ENCODE results near the gene TKT. TPM values are rescaled to one million over a fixed set of nuclear protein-coding genes. Genes with fewer than 3 reads are reported as not detected.

The TKT gene
- total RNA-seq, 1 donor = 511 TPM

- Histone ChIP-seq H3K4me3 (ENCODE audit: low read length) (no peak overlapping the region), H3K9me3 (ENCODE audit: low read depth, low read length) (no peaks in the 10 kb centered on the region), H3K4me1 (ENCODE audit: insufficient read depth, low read length) (peaks cover 64% of the 10 kb centered on the region), H3K27me3 (ENCODE audit: insufficient read depth, low read length) (no peaks in the 10 kb centered on the region)
Measured at GRCh38 chr3:53238886-53239285, 16.9 kb downstream of the TKT start.

DNA sequence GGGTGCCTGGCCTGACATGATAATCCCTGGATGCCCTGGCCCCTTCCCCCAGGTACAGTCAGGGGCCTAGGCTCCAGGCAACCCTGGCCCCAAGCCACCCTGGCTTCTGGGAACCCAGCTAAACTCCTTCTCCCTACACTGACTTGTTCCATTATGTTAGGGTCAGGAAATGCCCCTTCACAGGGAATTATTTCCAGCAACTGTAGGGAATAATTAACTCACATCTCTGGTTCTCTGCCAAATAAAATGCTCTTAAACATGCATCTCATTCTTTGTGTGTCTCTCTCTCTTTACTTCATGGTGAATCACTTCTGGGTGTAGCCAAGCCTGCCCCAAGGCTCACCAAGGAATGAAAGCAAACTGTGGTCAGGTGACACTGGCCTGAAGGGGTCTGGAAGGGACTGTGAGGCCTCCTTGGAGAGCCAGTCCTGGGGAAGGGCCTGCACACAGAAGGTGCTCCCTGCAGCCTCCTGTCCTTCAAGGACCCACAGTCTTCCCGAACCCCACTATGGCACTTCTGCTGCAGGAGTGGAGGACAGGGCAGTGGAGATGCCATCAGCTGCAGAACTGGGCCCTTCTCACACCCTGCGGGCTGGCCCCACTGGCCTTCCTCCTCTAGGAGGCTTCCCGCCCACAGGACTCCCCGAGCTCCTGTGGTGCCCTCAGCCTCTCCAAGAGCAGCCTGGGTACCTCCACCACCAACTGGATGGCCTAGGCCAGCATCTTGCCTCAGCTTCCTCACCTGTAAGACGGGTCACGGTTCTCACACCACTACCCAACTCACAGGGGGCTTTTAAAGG is 17.6 kb downstream of the TKT start:
- Histone ChIP-seq H3K4me3 (ENCODE audit: low read length) (no peak overlapping the region), H3K9me3 (ENCODE audit: low read depth, low read length) (no peaks in the 10 kb centered on the region), H3K4me1 (ENCODE audit: insufficient read depth, low read length) (peaks cover 57% of the 10 kb centered on the region), H3K27me3 (ENCODE audit: insufficient read depth, low read length) (no peaks in the 10 kb centered on the region)

DNA sequence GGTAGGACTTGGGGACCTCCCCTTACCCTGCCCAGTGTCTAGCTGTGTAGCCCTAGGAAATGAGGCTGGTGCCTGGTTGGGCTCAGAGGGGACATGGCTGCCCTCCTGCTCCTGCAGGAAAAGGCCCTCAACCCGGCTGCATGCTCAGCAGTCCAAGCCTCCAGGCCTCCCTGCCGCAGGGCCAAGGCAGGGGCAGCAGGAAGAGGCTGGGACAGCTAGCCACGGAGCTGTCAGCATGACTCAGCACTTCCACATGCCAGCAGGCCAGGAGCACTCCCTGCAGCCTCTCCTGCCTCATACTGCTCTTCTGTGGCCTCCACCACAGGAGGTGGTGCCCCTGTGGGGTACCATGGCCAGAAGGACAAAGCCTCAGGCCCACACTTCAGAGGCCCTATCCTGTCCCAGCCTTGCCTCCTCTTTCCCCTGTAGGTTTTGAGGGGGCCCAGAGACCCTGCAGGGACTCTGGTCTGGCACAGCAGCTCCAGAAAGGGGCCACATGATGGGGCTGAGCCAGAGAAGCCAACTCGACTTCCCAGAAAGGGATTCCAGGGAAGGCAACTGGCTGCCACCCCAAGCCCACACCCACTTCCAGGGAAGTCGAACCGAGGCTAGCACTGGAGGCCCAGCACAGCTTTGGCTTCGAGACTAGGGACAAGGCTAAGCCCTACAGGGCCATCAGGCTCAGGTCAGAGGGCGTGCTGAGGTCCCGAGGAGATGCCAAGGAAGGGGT is 19.5 kb downstream of the TKT start:
- no peaks in the 10 kb centered on the region for H3K27me3 ChIP-seq (ENCODE audit: insufficient read depth, low read length)
- H3K9me3 ChIP-seq (ENCODE audit: low read depth, low read length) = no peaks in the 10 kb centered on the region
- H3K4me1 ChIP-seq (ENCODE audit: insufficient read depth, low read length) = peaks cover 38% of the 10 kb centered on the region
- no peak overlapping the region for H3K4me3 ChIP-seq (ENCODE audit: low read length)

DNA sequence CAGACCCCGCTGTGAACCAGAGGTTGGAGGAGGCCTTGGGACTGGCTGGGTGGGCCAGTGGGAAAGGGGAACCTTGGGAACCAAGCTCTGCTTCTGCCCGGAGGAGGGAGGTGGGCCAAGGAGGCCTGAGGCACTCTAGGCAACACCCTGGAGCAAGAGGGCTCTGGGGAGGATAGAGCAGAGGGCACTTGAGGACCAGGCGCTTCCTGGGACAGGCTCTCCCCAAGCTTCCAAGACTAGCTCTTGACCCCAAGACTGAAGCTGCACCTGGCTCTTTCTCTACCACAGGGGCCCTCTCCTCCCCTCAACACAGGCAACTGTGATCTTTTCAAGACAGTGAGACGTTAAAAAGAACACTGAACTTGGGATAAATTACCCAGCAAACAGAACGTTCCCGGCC is 20.3 kb downstream of the TKT start:
- Histone ChIP-seq H3K27me3 (ENCODE audit: insufficient read depth, low read length) (no peaks in the 10 kb centered on the region), H3K9me3 (ENCODE audit: low read depth, low read length) (no peaks in the 10 kb centered on the region), H3K4me3 (ENCODE audit: low read length) (no peak overlapping the region), H3K4me1 (ENCODE audit: insufficient read depth, low read length) (peaks cover 31% of the 10 kb centered on the region)

DNA sequence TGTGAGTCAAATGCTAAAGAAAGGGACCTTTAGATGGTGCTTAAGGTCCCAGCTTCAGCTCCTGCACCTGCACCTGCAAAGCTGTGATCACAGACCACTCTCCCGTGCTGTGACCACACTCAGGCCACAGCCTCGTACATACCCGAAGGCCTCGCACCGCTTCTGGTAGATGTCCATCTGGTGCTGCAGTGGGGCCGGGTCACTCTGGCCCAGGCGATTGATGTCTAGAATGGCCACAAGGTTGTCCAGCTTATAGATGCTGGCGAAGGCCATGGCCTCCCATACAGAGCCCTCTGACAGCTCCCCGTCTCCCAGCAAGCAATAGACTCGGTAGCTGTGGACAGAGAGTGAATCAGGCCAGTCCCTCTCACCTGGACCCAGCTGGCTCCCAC is 21.0 kb downstream of the TKT start:
- Histone ChIP-seq H3K27me3 (ENCODE audit: insufficient read depth, low read length) (no peaks in the 10 kb centered on the region), H3K9me3 (ENCODE audit: low read depth, low read length) (no peaks in the 10 kb centered on the region), H3K4me1 (ENCODE audit: insufficient read depth, low read length) (peaks cover 29% of the 10 kb centered on the region), H3K4me3 (ENCODE audit: low read length) (no peak overlapping the region)

GRCh38 chr3:53234130-53234840 is 21.5 kb downstream of the TKT start:
- Histone ChIP-seq H3K27me3 (ENCODE audit: insufficient read depth, low read length) (no peaks in the 10 kb centered on the region), H3K4me3 (ENCODE audit: low read length) (no peak overlapping the region), H3K9me3 (ENCODE audit: low read depth, low read length) (no peaks in the 10 kb centered on the region), H3K4me1 (ENCODE audit: insufficient read depth, low read length) (peaks cover 29% of the 10 kb centered on the region)

DNA sequence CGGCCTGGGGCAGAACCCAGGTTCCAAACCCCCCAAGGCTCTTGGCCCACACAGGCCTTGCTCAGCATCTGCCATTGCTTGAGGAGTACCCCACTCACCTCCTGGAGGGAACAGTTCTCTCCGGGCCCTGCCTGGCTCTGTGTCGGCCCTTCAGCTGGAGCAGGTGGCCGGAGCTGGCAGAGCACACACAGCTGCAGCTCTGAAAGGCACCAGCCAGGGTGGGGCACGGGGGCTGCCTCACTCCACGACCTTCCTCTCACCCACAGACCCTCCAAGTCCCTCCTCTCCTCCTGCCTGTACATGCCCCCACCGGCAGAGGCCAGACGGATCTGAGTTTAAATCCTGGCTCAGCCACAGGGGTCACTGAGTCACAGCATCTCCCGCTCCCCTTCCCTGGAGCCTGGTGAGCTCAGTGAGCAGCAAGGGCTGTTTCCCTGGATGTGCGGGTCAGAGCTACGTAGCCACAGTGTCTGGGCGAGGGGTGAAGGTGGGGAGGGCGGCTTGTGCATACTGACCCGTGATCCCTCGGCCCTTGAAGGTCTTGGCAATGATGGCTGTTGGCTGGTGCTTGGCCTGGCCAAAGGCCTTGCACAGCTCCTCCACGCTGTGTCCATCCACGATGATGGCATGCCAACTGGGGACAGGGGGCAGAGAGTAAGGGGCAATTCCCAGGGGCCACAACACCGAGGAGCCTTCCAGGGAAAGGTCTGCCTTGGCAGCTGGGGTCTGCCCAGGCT is 23.0 kb downstream of the TKT start:
- Histone ChIP-seq H3K9me3 (ENCODE audit: low read depth, low read length) (no peaks in the 10 kb centered on the region), H3K4me1 (ENCODE audit: insufficient read depth, low read length) (peaks cover 23% of the 10 kb centered on the region), H3K27me3 (ENCODE audit: insufficient read depth, low read length) (no peaks in the 10 kb centered on the region), H3K4me3 (ENCODE audit: low read length) (no peak overlapping the region)

GRCh38 chr3:53231532-53232511 is 24.0 kb downstream of the TKT start:
- H3K4me1 ChIP-seq (ENCODE audit: insufficient read depth, low read length) = peaks cover 21% of the 10 kb centered on the region
- no peaks in the 10 kb centered on the region for H3K27me3 ChIP-seq (ENCODE audit: insufficient read depth, low read length)
- no peak overlapping the region for H3K4me3 ChIP-seq (ENCODE audit: low read length)
- H3K9me3 ChIP-seq (ENCODE audit: low read depth, low read length) = no peaks in the 10 kb centered on the region

GRCh38 chr3:53230789-53231188 is 25.0 kb downstream of the TKT start:
- H3K27me3 ChIP-seq (ENCODE audit: insufficient read depth, low read length) = no peaks in the 10 kb centered on the region
- H3K9me3 ChIP-seq (ENCODE audit: low read depth, low read length) = no peaks in the 10 kb centered on the region
- peaks cover 10% of the 10 kb centered on the region for H3K4me1 ChIP-seq (ENCODE audit: insufficient read depth, low read length)
- H3K4me3 ChIP-seq (ENCODE audit: low read length) = no peak overlapping the region

- H3K9me3 ChIP-seq (ENCODE audit: low read depth, low read length) = no peaks in the 10 kb centered on the region
- H3K4me1 ChIP-seq (ENCODE audit: insufficient read depth, low read length) = peaks cover 6% of the 10 kb centered on the region
- H3K27me3 ChIP-seq (ENCODE audit: insufficient read depth, low read length) = no peaks in the 10 kb centered on the region
- no peak overlapping the region for H3K4me3 ChIP-seq (ENCODE audit: low read length)
Measured at GRCh38 chr3:53230041-53230621, 25.7 kb downstream of the TKT start.

DNA sequence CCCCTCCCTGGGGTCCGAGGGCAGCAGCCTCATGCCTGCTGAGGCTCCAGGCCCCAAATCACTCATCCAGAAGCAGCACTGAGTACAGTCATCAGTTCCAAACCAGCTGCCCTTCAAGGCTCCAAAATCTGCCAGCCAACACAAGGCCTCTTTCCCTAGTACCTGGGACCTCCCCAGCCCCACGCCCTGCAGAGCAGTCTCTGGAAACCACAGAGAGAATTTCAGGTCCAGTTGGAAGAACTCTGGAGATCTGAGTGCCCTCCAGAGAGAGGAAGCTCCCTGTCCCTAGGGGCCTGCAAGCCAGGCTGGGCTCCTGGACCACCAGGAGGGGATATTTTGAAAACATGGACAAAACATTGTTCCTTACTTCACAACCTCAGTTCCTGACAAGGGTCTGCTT is 26.2 kb downstream of the TKT start:
- Histone ChIP-seq H3K4me3 (ENCODE audit: low read length) (no peak overlapping the region), H3K27me3 (ENCODE audit: insufficient read depth, low read length) (no peaks in the 10 kb centered on the region), H3K4me1 (ENCODE audit: insufficient read depth, low read length) (peaks cover 2% of the 10 kb centered on the region), H3K9me3 (ENCODE audit: low read depth, low read length) (no peaks in the 10 kb centered on the region)

DNA sequence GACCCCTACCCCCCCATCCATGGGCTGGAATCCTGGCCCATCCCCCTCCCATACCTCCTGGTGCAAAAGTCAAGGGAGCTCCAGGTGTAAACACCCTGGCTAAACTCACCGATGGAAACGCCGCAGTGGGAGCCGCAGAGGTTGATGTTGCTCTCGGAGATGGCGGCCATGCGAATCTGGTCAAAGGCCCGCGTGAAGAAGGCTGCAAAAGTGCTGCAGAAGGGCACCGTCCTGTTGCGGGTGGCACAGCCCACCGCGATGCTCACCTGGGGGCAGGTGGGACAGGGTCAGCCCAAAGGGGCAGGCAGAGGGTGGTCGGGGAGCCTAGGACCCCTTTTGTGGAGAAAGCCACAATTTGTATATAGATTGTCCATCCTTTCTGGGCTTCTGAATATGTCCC is 26.7 kb downstream of the TKT start:
- no peaks in the 10 kb centered on the region for H3K27me3 ChIP-seq (ENCODE audit: insufficient read depth, low read length)
- no peaks in the 10 kb centered on the region for H3K4me1 ChIP-seq (ENCODE audit: insufficient read depth, low read length)
- no peaks in the 10 kb centered on the region for H3K9me3 ChIP-seq (ENCODE audit: low read depth, low read length)
- H3K4me3 ChIP-seq (ENCODE audit: low read length) = no peak overlapping the region

DNA sequence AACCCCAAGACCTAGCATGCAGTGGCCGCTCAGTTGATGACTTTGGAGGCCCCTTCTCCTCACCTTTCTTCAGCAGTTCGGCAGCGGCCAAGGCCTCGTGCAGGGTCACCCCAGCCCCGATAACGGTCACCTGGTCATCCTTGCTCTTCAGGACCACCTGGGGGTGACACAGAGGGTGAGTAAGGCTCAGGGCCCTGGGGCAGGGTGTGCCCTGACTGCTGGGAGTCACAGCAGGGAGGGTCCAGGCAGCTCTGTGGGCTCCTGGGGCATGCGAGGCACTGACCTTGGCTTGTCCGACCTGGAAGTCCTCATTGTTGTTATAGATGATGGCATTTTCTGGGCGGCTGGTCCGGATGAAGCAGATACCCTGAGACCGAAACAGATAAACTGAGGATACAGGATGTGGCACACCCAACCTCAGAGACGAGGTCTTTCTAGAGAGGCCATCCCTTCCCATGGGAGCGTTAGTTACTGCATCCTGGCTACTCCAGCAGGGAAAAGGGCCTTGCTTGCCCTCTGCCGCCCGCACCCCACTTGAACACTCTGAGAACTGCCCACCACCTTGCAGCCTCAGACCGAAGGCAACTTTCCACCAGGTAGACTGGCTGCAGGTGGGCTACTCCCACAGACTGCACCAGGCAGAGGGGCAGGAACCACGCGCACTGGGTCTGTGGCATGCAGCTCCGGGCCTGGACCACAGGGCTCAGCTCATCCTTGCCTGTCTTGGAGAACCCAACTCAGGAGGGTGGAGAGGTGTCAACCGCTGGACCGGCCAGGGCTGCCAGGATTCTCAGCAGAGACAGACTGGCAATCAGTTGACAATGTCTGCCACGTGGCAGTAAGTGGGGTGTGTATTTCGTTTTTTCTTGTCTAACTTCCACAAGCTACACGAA is 27.6 kb downstream of the TKT start:
- Histone ChIP-seq H3K4me3 (ENCODE audit: low read length) (no peak overlapping the region), H3K9me3 (ENCODE audit: low read depth, low read length) (no peaks in the 10 kb centered on the region), H3K4me1 (ENCODE audit: insufficient read depth, low read length) (no peaks in the 10 kb centered on the region), H3K27me3 (ENCODE audit: insufficient read depth, low read length) (no peaks in the 10 kb centered on the region)

All from mononuclear cell (primary cell).